ENCODE measurements around the gene IFFO2. TPM values are rescaled to one million over a fixed set of nuclear protein-coding genes. Genes with fewer than 3 reads are reported as not detected.

Gene IFFO2
- total and polyA plus RNA-seq, 4 donors = 7.6 to 18.9 (median 8.3) TPM

DNA sequence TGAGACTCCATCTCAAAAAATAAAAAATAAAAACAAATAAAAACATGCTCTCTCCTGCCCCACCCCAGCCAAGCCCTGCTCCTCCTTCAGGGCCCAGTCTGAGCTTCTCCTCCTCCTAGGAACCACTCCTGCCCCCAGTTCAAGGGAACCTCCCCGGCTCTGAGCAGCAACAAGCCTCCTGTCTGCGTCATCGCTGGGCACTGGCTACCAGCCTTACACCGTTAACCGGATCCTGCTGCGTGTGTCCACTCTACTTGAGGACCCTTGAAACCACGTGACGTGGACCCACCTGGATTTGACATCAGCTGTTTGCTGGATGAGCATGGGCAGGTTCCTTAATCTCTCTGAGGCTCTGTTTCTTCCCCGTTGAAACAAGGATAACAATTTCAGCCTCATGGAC is 95.4 kb downstream of the IFFO2 start:
- no peak for DNase-seq
- TF ChIP-seq CTCF (IDR thresholded peaks at IDR 0.05; ENCODE audit: control extremely low read depth, extremely low read depth) = no peak
- WGBS, 2 donors = 59 to 76% methylated on average over 9 of the region's 9 CpGs
- ATAC-seq (ENCODE audit: insufficient read depth, low FRiP score) = no peak
- Histone ChIP-seq H3K4me3 (no peak overlapping the region), H3K9ac (ENCODE audit: insufficient read depth in 1 of 2, low read length in 2 of 2) (no peak overlapping the region), H3K27me3 (ENCODE audit: control insufficient read depth in 3 of 3, insufficient read depth in 3 of 3, low read length in 2 of 3) (no peaks in the 10 kb centered on the region), H3K27ac (ENCODE audit: low read depth in 1 of 2, low read length in 1 of 2) (no peak overlapping the region), H3K9me3 (ENCODE audit: control insufficient read depth in 4 of 4, insufficient read depth in 3 of 4, low read length in 3 of 4) (peaks cover 0 to 4% (median 1%) of the 10 kb centered on the region in 4 donors), H3K4me1 (ENCODE audit: control insufficient read depth in 5 of 5, insufficient read depth in 5 of 5, low read length in 5 of 5) (no peaks in the 10 kb centered on the region), H3K36me3 (ENCODE audit: control insufficient read depth in 4 of 4, insufficient read depth in 4 of 4, low read length in 4 of 4) (no peaks in the 10 kb centered on the region)

DNA sequence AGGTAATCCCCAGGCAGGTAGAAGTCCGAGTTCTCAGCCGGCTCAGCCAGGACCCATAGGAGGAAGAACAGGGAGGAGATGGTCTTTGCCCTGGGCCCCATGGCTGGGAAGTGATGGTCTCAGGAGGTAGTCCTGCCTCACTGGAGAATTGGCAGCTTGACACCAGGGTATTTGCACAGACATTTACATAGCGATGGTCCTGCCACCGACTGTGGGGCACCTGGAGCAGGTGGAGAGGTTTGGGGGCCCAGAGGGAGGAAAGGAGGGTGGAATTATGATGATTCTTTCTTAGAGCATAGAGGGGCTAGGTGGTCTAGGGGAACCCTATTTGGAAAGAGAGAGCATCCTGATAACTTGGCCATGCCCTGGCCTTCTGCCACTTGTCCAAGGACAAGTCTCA is 96.9 kb downstream of the IFFO2 start, which contains the start of gene TAS1R2:
TAS1R2 (minus strand) TSS at position 101 of the 400 bp plus-strand sequence; CDS start at position 101, 0 bp downstream.
- DNase-seq = no peak
- H3K27me3 ChIP-seq (ENCODE audit: control insufficient read depth in 3 of 3, insufficient read depth in 3 of 3, low read length in 2 of 3) = no peaks in the 10 kb centered on the region
- TF ChIP-seq CTCF (IDR thresholded peaks at IDR 0.05; ENCODE audit: control extremely low read depth, extremely low read depth) = no peak
- 69 to 70% methylated on average over 4 of the region's 4 CpGs for WGBS, 2 donors
- H3K4me1 ChIP-seq (ENCODE audit: control insufficient read depth in 5 of 5, insufficient read depth in 5 of 5, low read length in 5 of 5) = no peaks in the 10 kb centered on the region
- H3K36me3 ChIP-seq (ENCODE audit: control insufficient read depth in 4 of 4, insufficient read depth in 4 of 4, low read length in 4 of 4) = no peaks in the 10 kb centered on the region
- peaks cover 0 to 4% (median 1%) of the 10 kb centered on the region in 4 donors for H3K9me3 ChIP-seq (ENCODE audit: control insufficient read depth in 4 of 4, insufficient read depth in 3 of 4, low read length in 3 of 4)
- ATAC-seq (ENCODE audit: insufficient read depth, low FRiP score) = no peak
- H3K4me3 ChIP-seq = no peak within 1 kb of the TSS
- H3K9ac ChIP-seq (ENCODE audit: insufficient read depth in 1 of 2, low read length in 2 of 2) = no peak within 1 kb of the TSS
- H3K27ac ChIP-seq (ENCODE audit: low read depth in 1 of 2, low read length in 1 of 2) = no peak within 1 kb of the TSS

DNA sequence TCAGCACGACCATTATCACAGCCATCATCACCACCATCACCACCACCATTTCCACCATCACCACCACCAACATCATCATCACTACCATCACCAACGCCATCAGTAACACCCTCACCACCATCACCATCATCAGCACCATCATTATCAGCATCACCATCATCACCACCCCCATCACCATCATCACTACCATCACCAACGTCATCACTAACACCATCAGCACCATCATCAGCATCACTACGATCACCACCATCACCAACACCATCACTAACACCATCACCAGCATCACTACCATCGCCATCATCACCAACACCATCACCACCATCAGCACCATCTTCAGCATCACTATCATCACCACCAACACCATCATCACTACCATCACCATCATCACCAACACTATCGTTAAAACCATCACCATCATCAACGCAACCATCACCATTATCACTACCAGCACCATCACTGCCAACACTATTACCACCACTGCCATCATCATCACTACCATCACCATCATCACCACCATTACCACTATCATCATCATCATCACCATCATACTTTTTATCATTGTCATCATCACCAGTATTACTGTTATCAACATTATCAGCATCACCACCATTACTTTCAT is 98.3 kb downstream of the IFFO2 start:
- Histone ChIP-seq H3K27ac (ENCODE audit: low read depth in 1 of 2, low read length in 1 of 2) (no peak overlapping the region), H3K9ac (ENCODE audit: insufficient read depth in 1 of 2, low read length in 2 of 2) (no peak overlapping the region), H3K9me3 (ENCODE audit: control insufficient read depth in 4 of 4, insufficient read depth in 3 of 4, low read length in 3 of 4) (peaks cover 0 to 4% (median 1%) of the 10 kb centered on the region in 4 donors), H3K4me3 (no peak overlapping the region), H3K27me3 (ENCODE audit: control insufficient read depth in 3 of 3, insufficient read depth in 3 of 3, low read length in 2 of 3) (no peaks in the 10 kb centered on the region), H3K4me1 (ENCODE audit: control insufficient read depth in 5 of 5, insufficient read depth in 5 of 5, low read length in 5 of 5) (no peaks in the 10 kb centered on the region), H3K36me3 (ENCODE audit: control insufficient read depth in 4 of 4, insufficient read depth in 4 of 4, low read length in 4 of 4) (no peaks in the 10 kb centered on the region)
- no peak for TF ChIP-seq CTCF (IDR thresholded peaks at IDR 0.05; ENCODE audit: control extremely low read depth, extremely low read depth)
- no peak for DNase-seq
- no peak for ATAC-seq (ENCODE audit: insufficient read depth, low FRiP score)
- WGBS, 2 donors = 90 to 92% methylated on average over 7 of the region's 7 CpGs

DNA sequence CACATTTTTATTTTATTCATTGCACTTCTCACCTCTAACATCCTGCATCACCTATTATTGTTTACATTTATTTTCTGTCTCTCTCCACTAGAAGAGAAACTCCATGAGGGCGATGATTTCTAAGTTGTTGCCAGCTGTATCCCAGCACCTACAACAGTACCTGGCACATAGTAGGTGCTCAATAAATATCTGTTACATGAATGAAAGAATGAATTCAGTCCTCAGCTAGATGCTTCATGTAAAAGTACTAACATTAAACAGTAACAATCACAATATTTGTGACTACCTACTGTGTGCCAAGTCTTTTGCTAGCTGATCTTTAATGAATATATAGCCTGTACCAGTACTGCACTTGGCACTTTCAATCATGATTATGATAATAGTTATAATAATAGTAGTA is 100.0 kb downstream of the IFFO2 start:
- Histone ChIP-seq H3K36me3 (ENCODE audit: control insufficient read depth in 4 of 4, insufficient read depth in 4 of 4, low read length in 4 of 4) (no peaks in the 10 kb centered on the region), H3K27ac (ENCODE audit: low read depth in 1 of 2, low read length in 1 of 2) (no peak overlapping the region), H3K27me3 (ENCODE audit: control insufficient read depth in 3 of 3, insufficient read depth in 3 of 3, low read length in 2 of 3) (no peaks in the 10 kb centered on the region), H3K9ac (ENCODE audit: insufficient read depth in 1 of 2, low read length in 2 of 2) (no peak overlapping the region), H3K4me3 (no peak overlapping the region), H3K4me1 (ENCODE audit: control insufficient read depth in 5 of 5, insufficient read depth in 5 of 5, low read length in 5 of 5) (no peaks in the 10 kb centered on the region), H3K9me3 (ENCODE audit: control insufficient read depth in 4 of 4, insufficient read depth in 3 of 4, low read length in 3 of 4) (peaks cover 0 to 4% (median 1%) of the 10 kb centered on the region in 4 donors)
- DNase-seq (no peak), ATAC-seq (ENCODE audit: insufficient read depth, low FRiP score) (no peak)
- 92 to 100% methylated on average over 1 of the region's 1 CpG for WGBS, 2 donors
- TF ChIP-seq CTCF (IDR thresholded peaks at IDR 0.05; ENCODE audit: control extremely low read depth, extremely low read depth) = no peak

Data from lung (tissue), 12 donors.